Raji (cell line): ENCODE results near the gene ITPR1.

Experiments
- POLR2A ChIP-seq: IDR thresholded peaks from 2 replicates; pipeline ENCODE4 v1.6.1; 2011; ENCODE audit warnings: low read depth, low read length, control low read depth; ENCODE audit not compliant: insufficient read depth

The ITPR1 gene

DNA sequence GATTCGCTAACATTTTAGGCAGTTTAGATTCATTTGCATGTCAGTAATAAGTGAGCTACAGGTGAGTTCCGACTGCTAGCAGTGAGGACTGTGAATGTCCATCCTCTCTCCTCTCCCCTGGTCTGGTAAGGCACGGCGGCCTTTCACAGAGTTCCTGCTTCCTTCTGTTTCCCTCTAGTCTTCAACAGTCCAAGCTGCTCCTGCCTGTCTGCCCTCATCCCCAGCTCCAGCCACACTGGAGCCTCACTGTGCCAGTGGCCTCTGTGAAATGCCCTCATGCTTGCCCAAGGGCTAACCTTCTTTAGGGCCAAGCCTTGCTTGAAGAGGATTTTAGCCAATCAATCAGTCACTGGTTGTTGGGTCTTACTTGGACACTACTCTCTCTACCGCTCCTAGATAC lies 340.3 kb downstream of the ITPR1 start:
- TF ChIP-seq POLR2A = no peak

DNA sequence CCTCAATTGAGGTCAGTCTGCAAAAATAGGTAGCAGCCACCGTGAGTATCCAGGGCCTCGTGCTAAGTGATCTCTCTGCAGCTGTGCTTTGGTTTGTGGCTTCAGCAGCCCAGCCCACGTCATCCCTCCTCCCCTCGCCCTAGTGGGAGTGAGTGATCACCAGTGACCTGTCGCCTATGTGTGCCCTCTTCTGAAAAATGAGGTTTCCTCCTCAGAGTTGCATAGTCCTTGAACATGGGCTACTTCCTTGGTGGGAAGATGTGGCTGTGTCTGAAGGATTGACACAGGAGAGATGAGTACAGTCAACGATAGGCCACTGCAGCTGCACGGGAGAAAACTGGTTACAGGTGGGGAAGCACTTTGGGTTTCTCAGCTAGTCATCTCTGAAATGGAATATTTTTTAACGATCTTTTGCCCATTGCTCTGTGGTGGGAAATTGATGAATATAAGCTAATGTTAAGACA lies 341.3 kb downstream of the ITPR1 start:
- TF ChIP-seq POLR2A = no peak

DNA sequence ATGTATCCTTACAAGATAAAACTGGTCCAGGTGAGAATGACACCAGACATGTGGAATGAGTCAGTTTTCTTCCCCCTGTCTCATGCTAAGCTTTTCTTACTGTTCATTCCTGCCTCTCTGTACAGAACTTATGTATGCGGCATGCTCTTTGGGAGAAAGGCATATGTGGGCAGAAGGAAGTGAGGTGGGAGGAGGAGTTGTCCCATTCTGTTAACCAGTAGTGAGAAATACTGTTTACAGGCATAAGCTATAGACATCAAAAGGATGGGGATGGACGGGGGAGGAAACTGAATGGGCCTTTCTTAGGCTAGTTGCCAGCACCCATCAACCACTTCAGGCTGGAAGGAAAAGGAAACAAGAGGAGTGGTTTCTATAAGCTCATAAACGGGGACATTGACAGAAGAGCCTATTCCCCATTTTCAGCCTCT lies 342.5 kb downstream of the ITPR1 start:
- TF ChIP-seq POLR2A = no peak

DNA sequence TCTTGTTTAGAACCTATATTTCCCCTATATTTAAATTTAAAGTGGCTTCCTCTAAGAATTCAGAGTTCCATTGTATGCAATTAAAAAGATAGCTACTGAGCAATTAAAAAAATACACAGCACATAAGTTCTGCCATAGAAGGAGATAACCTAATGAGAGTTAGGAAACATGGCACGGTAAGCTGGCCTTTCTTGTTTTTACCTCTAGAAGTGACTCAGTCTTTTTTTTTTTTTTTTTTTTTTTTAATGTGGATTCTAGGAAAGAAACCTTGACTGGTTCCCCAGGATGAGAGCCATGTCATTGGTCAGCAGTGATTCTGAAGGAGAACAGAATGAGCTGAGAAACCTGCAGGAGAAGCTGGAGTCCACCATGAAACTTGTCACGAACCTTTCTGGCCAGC lies 343.4 kb downstream of the ITPR1 start:
- TF ChIP-seq POLR2A = no peak

DNA sequence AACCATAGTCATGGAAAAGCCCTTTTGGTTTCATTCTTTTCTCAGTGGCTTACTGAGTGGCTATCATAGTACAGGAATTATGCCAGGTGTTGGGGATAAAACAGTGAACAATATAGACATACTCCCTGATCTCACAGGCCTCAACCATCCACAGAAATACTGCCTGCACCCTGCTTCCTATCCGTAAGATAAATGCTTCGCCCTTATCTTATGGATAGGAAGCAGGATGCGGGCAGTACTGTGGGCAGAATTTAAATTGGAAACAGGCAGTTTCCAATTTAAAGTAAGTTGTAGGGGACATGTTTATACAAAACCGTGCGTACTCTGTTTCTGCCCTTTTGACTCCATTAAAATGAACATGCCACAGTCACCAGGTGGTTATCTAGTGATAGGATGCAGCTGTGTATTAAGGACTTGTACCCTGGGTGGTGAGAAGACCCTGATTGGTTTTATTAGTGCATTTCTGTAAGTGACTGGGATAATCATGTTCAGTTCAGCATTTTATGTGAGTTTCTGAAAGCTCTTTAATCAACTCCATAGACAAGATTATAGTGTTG lies 344.3 kb downstream of the ITPR1 start:
- no peak for TF ChIP-seq POLR2A

DNA sequence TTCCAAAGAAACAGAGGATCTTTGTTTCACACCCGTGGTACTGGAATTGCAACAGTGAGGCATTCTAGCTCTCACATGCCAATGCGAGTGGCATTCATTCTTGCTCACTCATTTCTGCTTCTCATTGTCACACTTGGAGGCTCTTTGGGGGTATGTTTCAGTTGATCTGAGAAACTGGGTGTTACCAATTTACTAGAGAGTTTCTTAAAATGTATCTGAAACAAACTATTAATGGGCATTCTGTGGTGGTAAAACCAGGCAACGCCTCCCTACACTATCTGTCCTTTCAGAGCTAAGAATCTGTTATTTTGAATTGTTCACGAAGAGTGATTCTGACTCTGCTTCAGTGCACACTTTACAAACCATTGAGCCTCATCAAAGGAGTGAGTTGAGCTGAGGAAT lies 345.5 kb downstream of the ITPR1 start:
- TF ChIP-seq POLR2A = no peak

DNA sequence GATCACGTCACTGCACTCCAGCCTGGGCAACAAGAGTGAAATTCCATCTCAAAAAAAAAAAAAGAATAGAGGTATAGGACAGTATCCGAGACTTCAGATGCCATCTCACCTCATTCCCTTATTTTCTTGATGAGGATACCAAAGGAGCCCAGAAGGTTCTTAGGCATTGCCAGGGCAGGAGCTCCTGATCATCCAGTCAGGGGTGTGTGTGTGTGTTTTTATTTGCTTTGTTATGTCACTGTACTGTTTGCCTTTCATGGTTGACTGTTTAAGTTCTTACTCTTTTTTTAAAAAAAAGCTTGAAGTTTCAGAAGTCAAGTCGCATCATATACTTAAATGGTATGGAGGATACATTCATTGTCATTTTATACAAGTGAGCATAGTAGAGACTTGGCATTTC lies 346.1 kb downstream of the ITPR1 start:
- TF ChIP-seq POLR2A = no peak

DNA sequence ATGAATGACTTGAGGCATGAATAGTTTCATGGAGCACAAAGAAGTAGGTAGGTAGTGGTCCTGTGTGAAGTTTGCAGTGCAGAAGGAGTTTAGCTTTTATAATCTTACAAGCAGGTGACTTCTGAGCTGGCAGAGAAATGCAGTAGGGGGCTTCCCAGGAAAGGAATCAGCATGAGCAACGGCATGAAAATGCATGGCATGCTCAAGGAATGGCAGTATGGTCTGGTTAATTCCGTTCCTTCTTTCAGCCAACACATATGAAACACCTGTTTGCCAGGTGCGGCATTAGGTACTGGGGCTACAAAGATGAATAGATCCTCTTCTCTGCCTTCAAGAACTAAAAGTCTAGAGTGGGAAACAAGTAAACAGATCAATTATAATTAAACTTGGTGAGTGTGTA lies 348.1 kb downstream of the ITPR1 start:
- no peak for TF ChIP-seq POLR2A

DNA sequence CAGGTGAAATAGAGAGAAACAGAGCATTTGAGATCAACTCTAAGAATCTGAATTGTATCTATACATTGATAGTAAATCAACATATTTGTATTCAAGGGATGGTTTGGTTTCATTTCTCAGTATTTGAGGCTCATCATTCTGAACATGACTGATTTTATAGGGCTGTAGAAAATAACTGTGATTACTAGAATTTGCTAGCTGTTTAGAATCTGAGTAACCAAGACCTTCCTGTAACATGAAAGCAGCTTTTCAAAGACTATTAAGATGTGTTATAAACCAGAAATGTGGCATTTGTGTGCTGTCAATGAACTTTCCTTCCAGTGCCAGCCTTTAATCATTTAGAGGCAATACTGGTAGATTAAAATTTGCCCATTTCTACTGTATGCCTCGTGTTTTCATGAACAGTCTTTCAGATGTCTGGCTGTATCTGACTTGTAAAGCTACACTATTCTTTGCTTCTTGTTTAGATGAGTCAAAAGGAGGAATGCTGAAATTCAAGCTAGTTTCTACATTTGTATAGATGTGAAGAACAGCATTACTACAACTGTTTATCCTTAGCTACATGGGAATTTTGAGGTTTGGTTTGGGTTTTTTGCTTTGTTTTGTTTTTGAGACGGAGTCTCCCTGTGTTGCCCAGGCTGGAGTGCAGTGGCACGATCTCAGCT lies 348.8 kb downstream of the ITPR1 start:
- no peak for TF ChIP-seq POLR2A

DNA sequence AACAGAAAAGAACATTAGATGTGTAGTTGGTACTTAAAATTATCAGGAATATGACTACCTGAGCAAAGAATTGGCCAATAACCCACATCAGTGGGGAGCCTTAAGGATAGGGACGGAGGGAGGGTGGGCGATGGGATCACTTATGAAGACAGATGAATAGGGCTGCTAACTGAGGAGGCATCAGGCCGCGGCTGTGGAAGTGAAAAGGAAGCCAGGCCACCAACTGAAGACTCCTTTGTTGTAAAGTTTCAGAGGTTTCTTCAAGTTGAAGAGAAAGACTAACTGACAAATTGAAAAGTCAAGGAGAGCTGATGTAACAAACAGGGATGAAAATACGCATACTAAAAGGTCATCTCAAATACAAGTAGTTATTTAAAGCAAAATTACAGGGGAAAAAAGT lies 350.5 kb downstream of the ITPR1 start:
- no peak for TF ChIP-seq POLR2A

DNA sequence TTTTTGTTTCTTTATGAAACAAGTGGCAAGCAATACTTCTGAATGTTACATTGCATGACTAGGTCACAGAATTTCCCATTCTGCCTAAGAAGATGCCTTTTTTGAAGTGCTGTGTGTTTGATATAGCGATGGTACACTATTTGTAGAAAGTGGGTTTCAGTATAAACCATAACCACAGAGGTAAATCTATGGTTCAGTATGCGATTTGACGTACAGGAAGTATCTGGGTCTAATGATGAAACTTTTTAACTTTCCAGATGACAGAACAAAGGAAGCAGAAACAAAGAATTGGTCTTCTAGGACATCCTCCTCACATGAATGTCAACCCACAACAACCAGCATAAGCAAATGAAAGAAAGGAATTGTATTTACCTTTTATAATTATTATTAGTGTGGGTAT lies 352.7 kb downstream of the ITPR1 start:
- no peak for TF ChIP-seq POLR2A

DNA sequence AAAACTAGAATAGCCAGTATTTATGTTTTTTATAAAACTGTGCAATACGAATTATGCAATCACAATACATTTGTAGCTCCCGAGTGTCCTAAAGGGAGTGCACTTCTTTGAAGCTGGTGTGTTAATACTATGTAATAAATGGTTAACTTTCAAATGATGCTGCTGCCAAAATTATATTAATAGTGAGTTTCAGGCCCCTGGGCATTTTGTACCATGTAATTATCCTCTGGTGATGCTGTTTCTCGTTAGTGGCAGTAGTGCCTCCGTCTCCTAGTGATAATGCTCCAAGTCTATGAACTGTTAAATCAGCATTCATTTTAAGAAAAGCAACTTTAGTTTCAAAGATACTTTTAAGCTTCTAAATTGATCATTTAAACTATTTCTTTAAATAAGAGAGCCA lies 353.4 kb downstream of the ITPR1 start:
- no peak for TF ChIP-seq POLR2A

DNA sequence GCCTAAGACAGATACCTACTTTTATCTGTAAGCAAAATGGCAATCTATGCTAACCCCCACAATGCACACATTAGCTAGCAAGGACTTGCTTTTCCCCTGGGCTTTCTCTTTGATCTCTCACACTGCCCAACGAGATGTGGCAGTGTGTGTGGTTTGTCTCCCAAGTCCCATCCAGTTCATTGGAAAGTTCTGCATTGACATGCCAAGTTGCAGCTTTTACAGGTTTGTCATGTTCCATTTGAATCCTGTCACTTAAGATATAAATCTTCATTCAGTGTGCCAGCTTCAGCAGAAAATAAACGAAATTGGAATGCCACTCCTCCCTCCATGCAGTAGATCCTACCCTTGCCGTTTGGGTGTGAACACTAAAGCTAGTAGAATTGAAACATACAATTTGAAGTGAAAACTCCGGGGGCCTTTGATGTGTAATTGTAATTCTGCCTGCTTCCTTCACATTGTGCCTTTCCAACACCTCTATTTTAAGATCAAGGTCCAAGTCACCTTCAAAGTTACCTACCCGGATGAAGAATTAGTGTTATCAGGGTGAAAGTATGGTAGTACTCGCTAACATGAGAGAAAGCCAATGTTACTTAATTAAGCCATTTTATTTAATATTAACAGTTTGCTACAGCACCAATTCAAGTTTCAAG lies 355.2 kb downstream of the ITPR1 start:
- no peak for TF ChIP-seq POLR2A

DNA sequence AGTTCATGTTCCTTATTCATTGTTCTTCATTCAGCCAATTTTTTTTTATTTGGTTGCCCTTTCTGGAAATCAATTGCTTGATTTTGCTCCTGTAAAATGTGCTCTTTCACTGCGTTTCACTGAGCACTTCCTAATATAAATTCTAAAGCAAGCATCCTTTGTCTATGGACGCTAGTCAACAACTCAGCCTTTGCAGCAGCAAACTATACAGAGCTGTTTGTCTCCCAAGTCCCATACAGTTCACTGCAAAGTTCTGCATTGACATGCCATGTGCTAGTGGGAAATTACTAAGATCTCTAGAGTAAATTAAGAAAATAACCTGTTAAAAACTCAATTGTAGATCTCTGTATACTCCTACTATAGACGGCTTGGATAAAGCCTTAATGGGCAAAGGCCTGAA lies 356.0 kb downstream of the ITPR1 start:
- no peak for TF ChIP-seq POLR2A

DNA sequence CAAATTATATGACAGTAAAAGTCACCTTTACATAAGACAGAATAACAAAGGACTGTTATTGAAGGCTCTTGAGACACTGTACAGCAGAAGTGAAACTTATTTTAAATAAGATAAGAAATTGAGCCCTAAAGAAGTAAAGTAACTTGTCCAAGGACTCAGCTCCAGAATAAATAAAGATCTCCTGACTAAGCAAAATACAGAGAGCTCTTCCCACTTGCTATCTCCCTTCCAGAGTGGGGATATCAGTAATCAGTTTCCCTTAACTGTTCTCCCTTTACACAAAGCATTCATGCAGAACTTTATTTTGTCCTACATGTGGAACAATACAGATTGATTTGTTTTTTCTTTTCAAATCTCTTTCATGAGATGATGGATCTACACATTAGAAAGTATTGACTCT lies 356.6 kb downstream of the ITPR1 start:
- no peak for TF ChIP-seq POLR2A

DNA sequence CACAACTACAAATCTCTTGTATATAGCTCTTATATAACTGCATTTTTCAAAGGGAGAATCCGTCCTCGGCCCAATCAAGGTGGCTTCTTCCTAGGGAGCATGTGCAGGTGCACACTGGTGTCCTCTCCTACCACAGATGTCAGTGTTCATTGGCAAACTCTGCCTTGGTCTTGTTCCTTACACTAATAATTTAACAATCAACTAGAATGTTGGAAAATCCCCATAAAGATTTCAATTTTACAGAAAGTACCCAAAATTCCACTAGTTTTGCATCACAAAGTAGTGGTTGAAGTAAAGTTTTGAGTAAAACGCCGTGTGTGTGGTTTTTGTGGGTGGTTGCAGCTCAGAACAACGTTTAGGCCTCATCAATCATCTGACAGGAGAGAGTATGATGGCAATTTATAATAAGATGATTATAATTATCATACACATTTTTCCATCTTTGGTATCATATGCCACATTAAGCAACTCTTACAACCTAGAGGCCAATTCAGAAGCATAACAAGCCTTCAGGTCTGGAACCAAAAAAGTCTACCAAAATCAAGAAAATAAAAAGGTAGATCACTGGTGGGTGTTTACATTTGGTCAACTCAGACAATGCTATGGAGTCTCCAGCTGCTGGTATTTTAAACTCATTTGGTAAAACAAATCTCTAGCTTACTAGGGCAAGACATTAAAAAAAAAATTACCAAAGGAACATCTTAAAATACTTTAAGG lies 357.2 kb downstream of the ITPR1 start:
- no peak for TF ChIP-seq POLR2A
